AG09309 (cell line): ENCODE data around the gene TENT5A.

Experiments
- DNase-seq: peaks from one replicate; pipeline ENCODE4 v3.0.0-alpha.2; 2010; ENCODE audit warnings: low read depth
- H3K4me3 ChIP-seq: 2 replicates; pipeline ENCODE4 v1.5.1; 2011; ENCODE audit warnings: mild to moderate bottlenecking, low read depth, low read length, moderate library complexity; ENCODE audit not compliant: control insufficient read depth
- TF ChIP-seq, protein P1 (sequence below): IDR thresholded peaks from 2 replicates; pipeline ENCODE4 v1.5.1; 2011; ENCODE audit warnings: mild to moderate bottlenecking, low read depth, low read length, inconsistent platforms; ENCODE audit not compliant: insufficient read depth, control insufficient read depth; ENCODE audit errors: missing control alignments

Gene TENT5A

DNA sequence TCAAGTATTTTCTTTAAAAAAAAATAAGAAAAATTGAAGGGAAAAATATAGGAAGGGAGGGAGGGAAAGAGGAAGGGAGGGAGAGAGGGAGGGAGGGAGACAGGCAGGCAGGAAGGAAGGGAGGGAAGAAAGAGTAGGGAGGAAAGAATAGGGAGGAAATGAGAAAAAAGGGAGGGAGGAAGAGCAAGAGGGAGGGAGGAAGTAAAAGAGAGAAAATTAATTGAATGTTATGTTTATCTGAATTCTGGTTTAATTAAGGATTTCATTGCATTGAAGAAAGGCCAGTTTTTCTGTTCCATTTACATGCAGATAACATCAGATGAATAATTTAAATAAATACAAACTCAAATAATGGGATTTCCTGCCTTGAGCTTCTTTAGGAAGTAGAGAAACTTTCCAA, 47.8 kb downstream of the TENT5A start:
- no peak for DNase-seq
- no peak overlapping the region for H3K4me3 ChIP-seq
- TF ChIP-seq, protein P1, sequence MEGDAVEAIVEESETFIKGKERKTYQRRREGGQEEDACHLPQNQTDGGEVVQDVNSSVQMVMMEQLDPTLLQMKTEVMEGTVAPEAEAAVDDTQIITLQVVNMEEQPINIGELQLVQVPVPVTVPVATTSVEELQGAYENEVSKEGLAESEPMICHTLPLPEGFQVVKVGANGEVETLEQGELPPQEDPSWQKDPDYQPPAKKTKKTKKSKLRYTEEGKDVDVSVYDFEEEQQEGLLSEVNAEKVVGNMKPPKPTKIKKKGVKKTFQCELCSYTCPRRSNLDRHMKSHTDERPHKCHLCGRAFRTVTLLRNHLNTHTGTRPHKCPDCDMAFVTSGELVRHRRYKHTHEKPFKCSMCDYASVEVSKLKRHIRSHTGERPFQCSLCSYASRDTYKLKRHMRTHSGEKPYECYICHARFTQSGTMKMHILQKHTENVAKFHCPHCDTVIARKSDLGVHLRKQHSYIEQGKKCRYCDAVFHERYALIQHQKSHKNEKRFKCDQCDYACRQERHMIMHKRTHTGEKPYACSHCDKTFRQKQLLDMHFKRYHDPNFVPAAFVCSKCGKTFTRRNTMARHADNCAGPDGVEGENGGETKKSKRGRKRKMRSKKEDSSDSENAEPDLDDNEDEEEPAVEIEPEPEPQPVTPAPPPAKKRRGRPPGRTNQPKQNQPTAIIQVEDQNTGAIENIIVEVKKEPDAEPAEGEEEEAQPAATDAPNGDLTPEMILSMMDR = no peak

DNA sequence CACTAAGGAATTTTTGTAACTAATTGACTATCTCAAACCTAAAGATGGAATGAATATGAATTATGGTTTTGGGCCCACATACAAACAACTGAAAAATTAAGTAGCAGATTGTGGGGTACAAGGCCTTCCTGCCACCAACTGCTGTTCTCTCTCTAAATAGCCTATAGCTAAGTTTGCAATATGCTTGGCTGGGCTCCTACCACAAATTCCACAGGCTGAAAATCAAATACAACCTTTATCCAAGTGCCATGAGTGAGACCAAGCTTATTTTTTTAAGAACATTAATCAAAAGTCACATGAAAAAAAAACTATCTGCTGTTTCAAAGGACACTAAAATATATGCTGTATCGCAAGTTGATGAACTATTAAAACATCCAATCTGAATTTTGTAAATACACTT, 52.1 kb downstream of the TENT5A start:
- TF ChIP-seq, protein P1 = no peak
- no peak overlapping the region for H3K4me3 ChIP-seq
- no peak for DNase-seq

DNA sequence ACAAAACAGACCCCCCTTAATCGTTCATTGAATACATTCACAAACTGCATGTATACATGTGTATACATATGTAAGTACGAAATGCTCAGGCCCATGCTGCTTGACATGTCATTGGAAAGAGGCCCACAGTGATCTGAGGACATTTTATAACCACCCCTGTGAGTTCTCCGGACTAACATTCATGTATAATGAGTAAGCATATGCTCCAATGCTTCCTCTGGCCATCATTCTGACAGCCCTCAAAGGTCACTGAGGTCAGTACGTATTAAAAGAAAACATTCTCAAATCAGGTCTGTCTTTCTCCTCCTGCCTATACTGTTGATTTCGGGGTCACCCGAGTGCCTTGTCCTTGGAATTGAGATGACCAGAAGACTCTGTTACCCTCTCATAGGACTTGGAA, 54.9 kb downstream of the TENT5A start:
- DNase-seq = no peak
- TF ChIP-seq, protein P1 = no peak

DNA sequence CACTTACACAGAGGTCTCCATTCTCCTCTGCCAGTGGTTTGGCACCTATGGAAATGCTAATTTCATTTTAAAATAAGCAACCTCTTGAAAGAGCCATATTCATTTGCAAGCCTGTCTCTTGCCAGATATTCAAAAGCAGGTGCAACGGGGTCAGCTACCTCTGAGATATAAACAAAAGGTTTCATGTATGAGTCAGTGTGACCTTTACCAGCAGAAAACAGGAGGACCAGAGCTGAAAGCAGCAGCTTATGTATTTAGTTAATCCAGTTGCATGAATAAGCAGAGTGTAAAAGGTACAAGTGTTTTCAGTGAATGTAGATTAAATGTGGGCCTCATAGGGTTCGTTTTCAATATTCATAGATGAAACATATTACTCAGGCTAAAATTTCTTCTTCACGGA, 56.0 kb downstream of the TENT5A start:
- DNase-seq = no peak
- H3K4me3 ChIP-seq = no peak overlapping the region
- TF ChIP-seq, protein P1 = no peak

More for the DNA sequence above, 54.9 kb downstream of the TENT5A start:
- H3K4me3 ChIP-seq = no peak overlapping the region
